Suprapubic skin (tissue), 4 donors: ENCODE data around the gene FMO4.

ENCODE experiments used
- CTCF ChIP-seq, 2 donors: fragments of 200-600 bp in 1 of 2; fragments of 450-650 bp in 1 of 2; sonication (generic) in 1 of 2; IDR thresholded peaks; one replicate each; pipeline ENCODE4 v1.5.1; 2016 to 2019; ENCODE audit warnings: antibody characterized with exemption in 2 of 2, mild to moderate bottlenecking in 1 of 2, moderate library complexity in 1 of 2
- POLR2A ChIP-seq, 2 donors: fragments of 450-650 bp; IDR thresholded peaks; one replicate each; pipeline ENCODE4 v1.6.1; 2017; ENCODE audit warnings: antibody characterized with exemption in 2 of 2, mild to moderate bottlenecking in 2 of 2, moderate library complexity in 2 of 2
- POLR2AphosphoS5 ChIP-seq, 3 donors: sonication (generic); formaldehyde crosslinking; IDR thresholded peaks; one replicate each; pipeline ENCODE4 v1.6.1; 2017; ENCODE audit warnings: antibody characterized with exemption in 3 of 3

- TF ChIP-seq CTCF (IDR thresholded peaks at IDR 0.05): peak; percentile 73 to 85
- no peak for TF ChIP-seq POLR2A (IDR thresholded peaks at IDR 0.05)
- peak in 2 of 3 donors; percentile 82 to 86 for TF ChIP-seq POLR2AphosphoS5 (IDR thresholded peaks at IDR 0.05)
Observed at GRCh38 chr1:171313835-171314320, at the start of gene FMO4.
